ENCODE measurements around the gene RIN1.

- TF ChIP-seq SOX6 (IDR thresholded peaks at IDR 0.05): no peak
- no peak for TF ChIP-seq SOX6 (CRISPR knock-in tag; IDR thresholded peaks at IDR 0.05)
- TF ChIP-seq SUZ12 (IDR thresholded peaks at IDR 0.05; ENCODE audit: low read depth, low read length): no peak
- TF ChIP-seq JUND (CRISPR knock-in tag; IDR thresholded peaks at IDR 0.05): no peak
- TF ChIP-seq ZNF282 (IDR thresholded peaks at IDR 0.05; ENCODE audit: partially characterized antibody): no peak
- TF ChIP-seq PCBP1 (IDR thresholded peaks at IDR 0.05; ENCODE audit: borderline replicate concordance, low read depth, low read length): no peak
- no peak for TF ChIP-seq RNF219 (CRISPR knock-in tag; IDR thresholded peaks at IDR 0.05)
- no peak for TF ChIP-seq UBTF (CRISPR knock-in tag; IDR thresholded peaks at IDR 0.05)
- no peak for TF ChIP-seq GLI4 (CRISPR knock-in tag; IDR thresholded peaks at IDR 0.05; ENCODE audit: borderline replicate concordance)
- no peak for TF ChIP-seq RFXANK (CRISPR knock-in tag; IDR thresholded peaks at IDR 0.05)
- TF ChIP-seq CTCF (CRISPR knock-in tag; IDR thresholded peaks at IDR 0.05): no peak
- no peak for TF ChIP-seq ESRRA (CRISPR knock-in tag; IDR thresholded peaks at IDR 0.05; ENCODE audit: low read depth)
- TF ChIP-seq RNF2 (conservative IDR thresholded peaks at IDR 0.05; ENCODE audit: low read depth): no peak
Measured at GRCh38 chr11:66283461-66284105, 52.7 kb downstream of the RIN1 start.

Measured in HepG2 (cell line).